Fibroblast of mammary gland (primary cell): Measurements from ENCODE around the gene RPTOR.

Experiments used
- DNase-seq: peaks from one replicate; pipeline ENCODE4 v3.0.0-alpha.2; 2010; ENCODE audit warnings: low read depth
- H3K4me3 ChIP-seq: 2 replicates; pipeline ENCODE4 v1.5.1; 2011; ENCODE audit warnings: low read depth, mild to moderate bottlenecking, low read length, moderate library complexity; ENCODE audit not compliant: control insufficient read depth
- CTCF ChIP-seq: conservative IDR thresholded peaks from 2 replicates; pipeline ENCODE4 v1.5.1; 2011; ENCODE audit warnings: low read depth, low read length, inconsistent platforms; ENCODE audit not compliant: control insufficient read depth, insufficient read depth

Gene RPTOR

GRCh38 chr17:80816241-80817103 lies 271.8 kb downstream of the RPTOR start:
- no peak for TF ChIP-seq CTCF
- no peak overlapping the region for H3K4me3 ChIP-seq
- DNase-seq: no peak

DNA sequence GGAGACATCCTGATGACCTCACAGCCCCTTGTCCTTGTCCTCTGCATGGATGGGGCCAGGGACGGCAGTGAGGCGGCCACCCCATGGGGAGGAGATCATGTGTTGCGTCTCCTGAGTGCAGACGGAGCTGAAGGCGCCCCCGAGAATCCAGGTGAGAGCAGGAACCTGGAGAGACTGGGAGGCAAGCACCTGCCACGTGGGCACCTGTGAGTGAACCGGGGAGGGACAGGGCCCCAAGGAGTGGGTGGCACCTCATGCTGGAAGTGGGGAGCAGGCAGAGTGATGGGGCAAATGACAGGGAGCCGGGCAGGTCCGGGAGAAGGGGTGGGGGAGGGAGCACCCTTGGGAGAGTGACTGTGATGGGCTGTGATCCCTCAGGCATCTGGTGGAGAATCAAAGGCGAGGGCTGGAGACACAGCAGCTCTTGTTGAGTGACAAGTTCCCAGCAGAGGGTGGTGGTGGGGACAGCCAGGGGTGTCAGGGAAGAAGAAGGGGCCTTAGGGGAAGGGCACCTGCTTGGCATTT lies 272.7 kb downstream of the RPTOR start:
- H3K4me3 ChIP-seq: no peak overlapping the region
- TF ChIP-seq CTCF: no peak
- no peak for DNase-seq

GRCh38 chr17:80817861-80818260 lies 273.2 kb downstream of the RPTOR start:
- peak; percentile 71 for DNase-seq
- no peak for TF ChIP-seq CTCF
- H3K4me3 ChIP-seq: no peak overlapping the region

DNA sequence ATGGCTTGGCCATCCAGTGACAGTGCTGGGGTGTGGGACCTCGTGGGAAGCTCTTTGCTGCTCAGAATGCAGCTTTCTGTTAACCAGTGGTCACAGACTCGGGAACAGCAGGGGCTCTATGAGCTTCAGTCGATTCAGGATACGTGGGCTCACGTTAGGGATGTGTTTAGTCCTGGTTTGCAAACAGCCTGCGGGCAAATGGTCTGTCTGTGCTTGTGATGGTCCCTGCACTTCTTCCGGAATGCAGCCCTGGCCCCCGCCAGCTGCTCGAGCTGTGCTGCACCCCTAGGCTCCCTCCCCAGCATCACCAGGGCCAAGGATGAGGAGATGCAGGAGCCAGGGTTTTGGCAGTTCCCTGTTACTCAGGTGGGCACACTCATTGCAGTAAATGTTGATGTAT lies 274.2 kb downstream of the RPTOR start:
- H3K4me3 ChIP-seq: no peak overlapping the region
- DNase-seq: no peak
- no peak for TF ChIP-seq CTCF

- H3K4me3 ChIP-seq: no peak overlapping the region
- DNase-seq: no peak
- no peak for TF ChIP-seq CTCF
Measured at GRCh38 chr17:80819422-80820164, 275.0 kb downstream of the RPTOR start.

DNA sequence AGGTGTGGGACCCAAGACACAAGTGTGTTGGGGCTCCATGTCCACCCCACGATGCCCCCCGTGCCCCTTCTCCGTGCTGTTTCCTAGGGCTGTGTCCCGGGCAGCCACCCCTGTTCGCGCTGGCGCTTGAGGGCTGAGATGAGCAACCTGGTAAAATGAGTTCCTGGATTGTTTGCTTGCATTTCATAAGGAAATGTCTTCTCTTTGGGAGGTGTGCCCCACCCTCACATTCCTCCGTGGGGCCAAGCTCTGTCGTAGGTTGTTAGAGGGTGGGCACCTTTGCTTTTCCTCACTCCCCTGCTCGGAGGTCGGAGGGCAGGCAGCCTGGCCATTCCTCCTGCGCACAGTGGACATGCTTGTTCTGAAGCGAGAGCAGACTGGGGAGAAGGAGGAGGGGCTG lies 275.7 kb downstream of the RPTOR start:
- H3K4me3 ChIP-seq: no peak overlapping the region
- no peak for DNase-seq
- TF ChIP-seq CTCF: no peak
